Measurements from ENCODE around the gene TFCP2. TPM values are rescaled to one million over a fixed set of nuclear protein-coding genes. Genes with fewer than 3 reads are reported as not detected.
A peak's percentile ranks its signal among the peaks of the same experiment; 100 is the strongest.

TFCP2 gene
- total RNA-seq, 1 donor from 2014 or later: 20.6 TPM

DNA sequence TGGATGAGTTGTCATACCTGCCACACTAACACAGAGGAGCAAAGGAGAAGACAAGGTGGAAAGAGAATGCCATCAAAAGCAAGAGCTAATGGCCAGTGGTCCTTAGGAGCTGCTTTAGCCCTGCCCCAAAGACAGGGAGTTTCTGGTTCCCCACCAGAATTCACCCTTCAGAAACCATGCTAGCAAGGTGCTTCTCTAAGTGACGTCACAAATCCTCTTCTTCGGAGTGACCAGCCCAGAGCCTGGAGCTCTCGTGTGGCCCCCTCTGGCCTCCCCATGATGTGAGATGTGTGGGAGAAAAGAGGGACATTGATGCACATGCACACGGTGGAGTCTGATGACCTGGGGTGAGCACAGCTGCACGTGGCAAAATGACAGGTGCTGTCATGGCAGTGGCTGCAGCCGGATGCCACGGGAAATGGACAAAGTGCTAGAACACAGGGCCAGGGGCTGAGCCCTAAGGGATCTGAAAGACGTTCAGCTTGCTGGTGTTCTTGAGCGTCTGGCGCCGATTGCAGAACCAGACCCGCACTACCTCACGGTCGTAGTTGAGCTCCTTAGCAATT is 16.9 kb upstream of the TFCP2 start:
- no peaks in the 10 kb centered on the region for H3K9me3 Mint-ChIP-seq (ENCODE audit: unreplicated experiment)
- no peaks in the 10 kb centered on the region for H3K27me3 Mint-ChIP-seq (ENCODE audit: unreplicated experiment)
- TF ChIP-seq, protein P1, sequence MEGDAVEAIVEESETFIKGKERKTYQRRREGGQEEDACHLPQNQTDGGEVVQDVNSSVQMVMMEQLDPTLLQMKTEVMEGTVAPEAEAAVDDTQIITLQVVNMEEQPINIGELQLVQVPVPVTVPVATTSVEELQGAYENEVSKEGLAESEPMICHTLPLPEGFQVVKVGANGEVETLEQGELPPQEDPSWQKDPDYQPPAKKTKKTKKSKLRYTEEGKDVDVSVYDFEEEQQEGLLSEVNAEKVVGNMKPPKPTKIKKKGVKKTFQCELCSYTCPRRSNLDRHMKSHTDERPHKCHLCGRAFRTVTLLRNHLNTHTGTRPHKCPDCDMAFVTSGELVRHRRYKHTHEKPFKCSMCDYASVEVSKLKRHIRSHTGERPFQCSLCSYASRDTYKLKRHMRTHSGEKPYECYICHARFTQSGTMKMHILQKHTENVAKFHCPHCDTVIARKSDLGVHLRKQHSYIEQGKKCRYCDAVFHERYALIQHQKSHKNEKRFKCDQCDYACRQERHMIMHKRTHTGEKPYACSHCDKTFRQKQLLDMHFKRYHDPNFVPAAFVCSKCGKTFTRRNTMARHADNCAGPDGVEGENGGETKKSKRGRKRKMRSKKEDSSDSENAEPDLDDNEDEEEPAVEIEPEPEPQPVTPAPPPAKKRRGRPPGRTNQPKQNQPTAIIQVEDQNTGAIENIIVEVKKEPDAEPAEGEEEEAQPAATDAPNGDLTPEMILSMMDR (IDR thresholded peaks at IDR 0.05): no peak
- peaks cover 11% of the 10 kb centered on the region for H3K36me3 Mint-ChIP-seq (ENCODE audit: unreplicated experiment)
- DNase-seq (ENCODE audit: extremely low spot score, unreplicated experiment): no peak
- H3K4me3 Mint-ChIP-seq (ENCODE audit: unreplicated experiment): no peak overlapping the region
- no peak overlapping the region for H3K27ac Mint-ChIP-seq (ENCODE audit: unreplicated experiment)
- H3K4me1 Mint-ChIP-seq (ENCODE audit: unreplicated experiment): no peaks in the 10 kb centered on the region

DNA sequence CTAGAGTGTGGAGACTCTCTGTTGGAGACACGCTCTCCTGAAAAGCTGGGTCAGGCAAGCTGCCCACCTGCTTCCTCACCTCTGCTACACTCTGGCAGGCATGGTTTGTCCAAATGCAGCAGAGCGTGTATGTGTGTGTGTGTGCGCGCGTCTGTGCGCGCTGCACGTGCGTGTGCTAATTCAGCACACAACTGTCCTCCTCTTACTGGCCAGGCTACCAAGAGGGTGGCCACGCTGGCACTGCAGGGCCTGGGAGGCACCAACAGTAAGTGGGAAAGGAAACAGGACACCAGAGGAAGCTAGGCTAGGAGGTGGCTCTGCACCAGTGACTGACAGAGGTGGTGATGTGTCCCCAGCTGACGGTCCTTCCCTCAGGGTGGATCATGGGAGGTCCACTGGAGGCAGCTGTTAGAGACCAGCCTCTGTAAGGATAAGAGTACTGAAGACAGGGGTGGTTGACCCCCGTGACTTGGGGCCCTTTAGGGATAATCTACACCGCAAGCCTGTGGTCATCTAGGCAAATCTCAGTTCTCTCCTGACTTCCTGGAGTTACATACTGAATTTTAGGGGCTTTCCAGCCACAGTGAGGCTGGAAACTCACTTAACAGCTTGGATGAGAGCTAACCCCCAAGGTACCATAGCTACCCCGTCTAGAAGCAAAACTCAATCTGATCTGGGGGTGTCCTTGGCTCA is 15.6 kb upstream of the TFCP2 start:
- Mint-ChIP-seq H3K4me1 (ENCODE audit: unreplicated experiment) (no peaks in the 10 kb centered on the region), H3K9me3 (ENCODE audit: unreplicated experiment) (no peaks in the 10 kb centered on the region), H3K36me3 (ENCODE audit: unreplicated experiment) (peaks cover 11% of the 10 kb centered on the region), H3K27me3 (ENCODE audit: unreplicated experiment) (peaks cover 3% of the 10 kb centered on the region), H3K27ac (ENCODE audit: unreplicated experiment) (no peak overlapping the region), H3K4me3 (ENCODE audit: unreplicated experiment) (no peak overlapping the region)
- TF ChIP-seq, protein P1 (IDR thresholded peaks at IDR 0.05): no peak
- DNase-seq (ENCODE audit: extremely low spot score, unreplicated experiment): no peak

DNA sequence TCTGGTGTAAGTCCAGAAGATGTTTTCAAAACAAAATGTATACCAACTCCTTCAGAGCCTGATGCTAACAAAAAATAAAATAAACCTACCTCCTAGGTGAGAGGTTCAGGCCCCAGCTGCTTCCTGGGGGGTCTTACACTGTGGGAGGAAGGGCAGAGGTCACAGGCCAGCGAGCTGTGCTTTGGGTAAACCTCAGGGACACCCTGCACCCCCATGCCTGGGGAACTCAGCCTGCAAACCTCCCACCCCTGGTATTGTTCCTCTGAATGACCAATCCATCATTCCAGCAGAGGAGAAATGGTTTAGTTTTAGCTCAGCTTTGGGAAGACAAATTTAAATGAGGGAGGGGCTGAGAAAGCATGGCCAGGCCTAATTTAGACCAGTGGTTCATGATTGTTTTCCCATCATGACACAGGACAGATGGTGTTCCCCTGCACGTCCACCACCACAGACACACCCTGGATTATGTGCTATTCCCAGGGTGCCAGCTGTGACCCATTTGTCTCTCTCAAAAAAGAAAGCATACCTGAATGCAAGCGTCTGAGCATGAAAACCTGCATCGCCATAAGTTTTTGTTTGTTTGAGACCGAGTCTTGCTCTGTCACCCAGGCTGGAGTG is 14.5 kb upstream of the TFCP2 start:
- Mint-ChIP-seq H3K36me3 (ENCODE audit: unreplicated experiment) (peaks cover 11% of the 10 kb centered on the region), H3K27ac (ENCODE audit: unreplicated experiment) (no peak overlapping the region), H3K4me3 (ENCODE audit: unreplicated experiment) (no peak overlapping the region), H3K27me3 (ENCODE audit: unreplicated experiment) (peaks cover 4% of the 10 kb centered on the region), H3K9me3 (ENCODE audit: unreplicated experiment) (no peaks in the 10 kb centered on the region), H3K4me1 (ENCODE audit: unreplicated experiment) (no peaks in the 10 kb centered on the region)
- TF ChIP-seq, protein P1 (IDR thresholded peaks at IDR 0.05): no peak
- no peak for DNase-seq (ENCODE audit: extremely low spot score, unreplicated experiment)

DNA sequence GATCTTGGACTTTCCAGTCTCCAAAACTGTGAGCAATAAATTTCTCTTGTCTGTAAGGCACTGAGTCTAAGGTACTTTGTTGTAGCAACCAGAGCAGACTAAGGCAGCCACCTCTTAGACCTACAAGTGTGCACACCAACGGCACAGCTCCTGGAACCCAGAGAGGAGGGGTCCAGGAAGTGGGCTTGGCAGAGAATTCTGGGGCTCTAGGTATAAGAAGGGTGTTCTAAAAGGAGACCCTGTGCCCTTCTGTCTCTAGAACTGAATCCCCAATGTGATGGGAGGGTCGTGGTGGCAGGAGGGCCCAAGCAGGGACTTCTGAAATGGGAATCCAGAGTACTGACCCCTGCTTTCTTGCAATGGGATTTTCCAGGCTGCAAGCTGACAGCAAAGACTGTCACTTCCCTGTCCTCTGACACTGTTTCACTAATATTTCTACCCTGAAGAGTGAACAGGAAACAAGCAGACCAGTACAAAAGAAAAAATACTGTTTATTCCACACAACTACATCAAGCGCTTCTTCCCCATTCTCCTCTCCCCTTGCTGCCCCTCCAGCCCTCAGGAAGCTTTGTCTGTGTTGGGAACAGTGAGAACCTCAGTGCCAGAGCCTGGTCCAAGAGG is 13.6 kb upstream of the TFCP2 start:
- Mint-ChIP-seq H3K9me3 (ENCODE audit: unreplicated experiment) (no peaks in the 10 kb centered on the region), H3K4me3 (ENCODE audit: unreplicated experiment) (no peak overlapping the region), H3K27ac (ENCODE audit: unreplicated experiment) (peak overlapping the region; percentile 38), H3K36me3 (ENCODE audit: unreplicated experiment) (peaks cover 8% of the 10 kb centered on the region), H3K4me1 (ENCODE audit: unreplicated experiment) (peaks cover 2% of the 10 kb centered on the region), H3K27me3 (ENCODE audit: unreplicated experiment) (peaks cover 4% of the 10 kb centered on the region)
- TF ChIP-seq, protein P1 (IDR thresholded peaks at IDR 0.05): no peak
- DNase-seq (ENCODE audit: extremely low spot score, unreplicated experiment): no peak

Measured in osteocyte (in vitro differentiated cells).